Esophagus muscularis mucosa (tissue), 4 donors: ENCODE data around the gene ALDOB. TPM values are rescaled to one million over a fixed set of nuclear protein-coding genes. Genes with fewer than 3 reads are reported as not detected.

Experiments
- DNase-seq: peaks from one replicate; pipeline ENCODE4 v3.0.0-alpha.2; 2017; ENCODE audit errors: extremely low spot score
- H3K27ac ChIP-seq, 4 donors: fragments of 200-600 bp; sonication (generic); replicated peaks in 1 of 4; 1 replicate in 3 of 4; 2 replicates in 1 of 4; pipeline ENCODE4 v1.5.1; 2016 to 2019; ENCODE audit warnings: mild to moderate bottlenecking in 1 of 4
- H3K27me3 ChIP-seq, 4 donors: fragments of 200-600 bp; sonication (generic); one replicate each; pipeline versions ENCODE4 v1.5.1 to v1.6.0; 2016 to 2019
- H3K36me3 ChIP-seq, 4 donors: fragments of 200-600 bp; sonication (generic); one replicate each; pipeline ENCODE4 v1.5.1; 2016 to 2019
- H3K4me1 ChIP-seq, 4 donors: fragments of 200-600 bp; sonication (generic); one replicate each; pipeline ENCODE4 v1.5.1; 2016 to 2019
- H3K4me3 ChIP-seq, 4 donors: fragments of 200-600 bp; sonication (generic); 1 replicate in 2 of 4; 2 replicates in 2 of 4; pipeline ENCODE4 v1.5.1; 2016 to 2019; ENCODE audit warnings: mild to moderate bottlenecking in 4 of 4, moderate library complexity in 1 of 4
- H3K9me3 ChIP-seq, 4 donors: fragments of 200-600 bp; sonication (generic); 1 replicate in 3 of 4; 2 replicates in 1 of 4; pipeline ENCODE4 v1.5.1; 2016 to 2019
- CTCF ChIP-seq, 3 experiments: fragments of 200-600 bp in 2 of 3; fragments of 450-650 bp in 1 of 3; sonication (generic) in 2 of 3; IDR thresholded peaks; one replicate each; pipeline ENCODE4 v1.5.1; 2017 to 2019; ENCODE audit warnings: antibody characterized with exemption in 3 of 3, mild to moderate bottlenecking in 2 of 3, moderate library complexity in 1 of 3
- EP300 ChIP-seq: sonication (generic); formaldehyde crosslinking; IDR thresholded peaks from one replicate; pipeline ENCODE4 v1.6.1; 2017; ENCODE audit warnings: antibody characterized with exemption
- POLR2A ChIP-seq: fragments of 450-650 bp; IDR thresholded peaks from one replicate; pipeline ENCODE4 v1.6.1; 2017; ENCODE audit warnings: antibody characterized with exemption, moderate library complexity, mild to moderate bottlenecking, low read depth
- POLR2AphosphoS5 ChIP-seq, 2 donors: sonication (generic); formaldehyde crosslinking; IDR thresholded peaks; one replicate each; pipeline ENCODE4 v1.6.1; 2017; ENCODE audit warnings: antibody characterized with exemption in 2 of 2
- WGBS: methylation state at CpG from one replicate; pipeline ENCODE4 v1.1.5; 2018; 5-methylcytosine and 5-hydroxymethylcytosine counted together
- intact Hi-C: fragments of 100-400 bp; cut with DNase I; formaldehyde crosslinking; loops from one replicate; pipeline ENCODE4 v1.15.1; 2023
- total RNA-seq, 4 donors: library from RNA; depleted of rRNA; stranded (reverse); fragments of >200 nt; gene quantifications; one replicate each; pipeline versions ENCODE4 v1.1.0 to v1.2.1, GENCODE V29; 2016

The ALDOB gene
- under 1 TPM in 2 of 4 donors, not detected in 2; 0.23 to 0.33 TPM for total RNA-seq

GRCh38 chr9:101435601-101436079 is at the start of gene ALDOB:
Gene ALDOB, minus strand, starts transcription at chr9:101435774. Its CDS starts 4,887 bp downstream, at chr9:101430887.
- no peak within 1 kb of the TSS for H3K4me3 ChIP-seq
- peaks cover 0 to 3% (median 0%) of the 10 kb centered on the region in 4 donors for H3K27me3 ChIP-seq
- peaks cover 3 to 11% (median 8%) of the 10 kb centered on the region in 4 donors for H3K4me1 ChIP-seq
- H3K9me3 ChIP-seq, result no peaks in the 10 kb centered on the region
- intact Hi-C loops, result no loop called here
- 56% methylated on average over 2 of the region's 2 CpGs for WGBS
- no peak for TF ChIP-seq POLR2A
- TF ChIP-seq EP300, result no peak
- no peak for TF ChIP-seq CTCF (IDR thresholded peaks at IDR 0.05)
- no peak for TF ChIP-seq POLR2AphosphoS5 (IDR thresholded peaks at IDR 0.05)
- no peak for DNase-seq
- H3K36me3 ChIP-seq, result no peaks in the 10 kb centered on the region
- H3K27ac ChIP-seq, result no peak within 1 kb of the TSS

- Histone ChIP-seq H3K4me1 (peaks cover 21 to 56% (median 47%) of the 10 kb centered on the region in 4 donors), H3K36me3 (no peaks in the 10 kb centered on the region), H3K27ac (no peak overlapping the region), H3K27me3 (peaks cover 0 to 11% (median 0%) of the 10 kb centered on the region in 4 donors), H3K4me3 (no peak overlapping the region), H3K9me3 (no peaks in the 10 kb centered on the region)
- no peak for TF ChIP-seq POLR2A
- no peak for TF ChIP-seq CTCF (IDR thresholded peaks at IDR 0.05)
- no peak for TF ChIP-seq POLR2AphosphoS5 (IDR thresholded peaks at IDR 0.05)
- no peak for TF ChIP-seq EP300
- 52% methylated on average over 1 of the region's 1 CpG for WGBS
- DNase-seq, result no peak
- intact Hi-C loops, result no loop called here
Measured at GRCh38 chr9:101484046-101484445, 48.5 kb upstream of the ALDOB start.

GRCh38 chr9:101481261-101481660 is 45.7 kb upstream of the ALDOB start:
- intact Hi-C loops, result no loop called here
- 80% methylated on average over 1 of the region's 1 CpG for WGBS
- Histone ChIP-seq H3K9me3 (no peaks in the 10 kb centered on the region), H3K27me3 (peaks cover 0 to 4% (median 0%) of the 10 kb centered on the region in 4 donors), H3K4me3 (no peak overlapping the region), H3K36me3 (peaks cover 5 to 7% (median 6%) of the 10 kb centered on the region in 4 donors), H3K4me1 (peaks cover 14 to 61% (median 48%) of the 10 kb centered on the region in 4 donors), H3K27ac (no peak overlapping the region)
- DNase-seq, result no peak
- TF ChIP-seq CTCF (IDR thresholded peaks at IDR 0.05), result no peak
- no peak for TF ChIP-seq EP300
- no peak for TF ChIP-seq POLR2AphosphoS5 (IDR thresholded peaks at IDR 0.05)
- no peak for TF ChIP-seq POLR2A

GRCh38 chr9:101480386-101480785 is 44.8 kb upstream of the ALDOB start:
- intact Hi-C loops, result no loop called here
- no peak for DNase-seq
- Histone ChIP-seq H3K36me3 (peaks cover 13 to 16% (median 14%) of the 10 kb centered on the region in 4 donors), H3K4me3 (no peak overlapping the region), H3K27ac (no peak overlapping the region), H3K27me3 (no peaks in the 10 kb centered on the region), H3K4me1 (peaks cover 6 to 54% (median 44%) of the 10 kb centered on the region in 4 donors), H3K9me3 (no peaks in the 10 kb centered on the region)
- TF ChIP-seq CTCF (IDR thresholded peaks at IDR 0.05), result no peak
- TF ChIP-seq EP300, result no peak
- no peak for TF ChIP-seq POLR2A
- no peak for TF ChIP-seq POLR2AphosphoS5 (IDR thresholded peaks at IDR 0.05)
